GM12865 (cell line): ENCODE results near the gene MIEF1.
A peak's percentile ranks its signal among the peaks of the same experiment; 100 is the strongest.

Experiments
- DNase-seq: peaks from one replicate; pipeline ENCODE4 v3.0.0; 2010; ENCODE audit warnings: low read depth
- H3K4me3 ChIP-seq: 2 replicates; pipeline ENCODE4 v1.5.1; 2011; ENCODE audit warnings: mild to moderate bottlenecking, low read depth, low read length, control low read depth
- CTCF ChIP-seq: IDR thresholded peaks from 2 replicates; pipeline ENCODE4 v1.5.1; 2011; ENCODE audit warnings: low read length, control low read depth, low read depth, inconsistent platforms; ENCODE audit not compliant: insufficient read depth; ENCODE audit errors: missing control alignments

The MIEF1 gene

DNA sequence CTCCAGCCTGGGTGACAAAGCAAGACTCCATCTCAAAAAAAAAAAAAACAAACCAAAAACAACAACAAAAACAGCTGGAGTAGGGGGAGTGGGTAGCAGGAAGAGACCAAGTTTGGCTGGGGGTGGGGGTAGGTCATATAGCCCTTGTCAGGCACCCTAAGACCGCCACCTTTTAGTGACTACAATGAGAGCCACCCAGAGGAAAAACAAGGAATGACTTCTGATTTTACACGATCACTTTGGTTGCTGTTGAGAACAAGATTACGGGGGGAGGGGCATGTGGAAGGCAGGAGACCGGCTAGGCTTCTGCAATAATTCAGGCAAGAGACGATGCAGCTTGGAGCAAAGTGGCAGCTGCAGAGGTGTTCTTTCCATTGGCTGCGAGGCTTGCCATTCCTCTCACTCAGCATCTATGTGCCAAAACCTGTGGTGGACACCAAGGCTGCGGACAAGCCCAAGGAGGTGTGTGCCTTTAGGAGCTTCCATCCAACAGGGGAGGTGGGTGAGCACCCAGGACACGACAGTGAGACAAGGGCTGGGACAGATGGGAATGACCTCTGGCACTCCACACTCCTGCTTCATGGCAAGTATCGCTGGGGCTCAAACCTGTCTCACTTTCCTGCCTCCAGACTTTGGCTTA is 28.7 kb downstream of the MIEF1 start:
- H3K4me3 ChIP-seq: no peak overlapping the region
- peak; percentile 67 for DNase-seq
- peak; percentile 25 for TF ChIP-seq CTCF

- peak within 1 kb of the TSS; percentile 95 for H3K4me3 ChIP-seq
- DNase-seq: peak; percentile 100
- no peak for TF ChIP-seq CTCF
These were observed 30.4 kb downstream of the MIEF1 start, which contains the start of gene RPS19BP1 for GRCh38 chr22:39532215-39533073. TSS of gene RPS19BP1 (minus strand) at chr22:39532748. CDS start at chr22:39532738, 10 bp downstream.

DNA sequence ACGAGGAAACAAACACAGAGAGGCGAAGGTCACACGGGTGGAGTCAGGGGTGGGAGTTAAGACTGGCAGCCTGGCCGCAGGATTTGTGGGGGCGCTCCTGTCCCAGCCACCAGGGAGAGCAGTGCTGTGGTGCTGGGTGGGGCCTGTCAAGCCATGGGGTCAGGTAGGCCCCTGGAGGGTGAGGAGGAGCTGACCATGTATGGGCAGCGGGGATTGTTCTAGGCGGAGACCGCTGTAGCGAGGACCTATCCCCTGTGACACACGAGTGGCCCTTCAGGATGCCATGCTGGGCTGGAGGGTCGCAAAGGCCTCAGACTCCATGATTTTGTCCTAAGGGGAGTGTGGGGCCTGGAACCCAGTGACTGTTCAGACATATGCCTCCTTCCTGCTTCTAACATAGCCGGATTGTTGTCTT is 32.0 kb downstream of the MIEF1 start:
- TF ChIP-seq CTCF: no peak
- no peak overlapping the region for H3K4me3 ChIP-seq
- peak; percentile 11 for DNase-seq

DNA sequence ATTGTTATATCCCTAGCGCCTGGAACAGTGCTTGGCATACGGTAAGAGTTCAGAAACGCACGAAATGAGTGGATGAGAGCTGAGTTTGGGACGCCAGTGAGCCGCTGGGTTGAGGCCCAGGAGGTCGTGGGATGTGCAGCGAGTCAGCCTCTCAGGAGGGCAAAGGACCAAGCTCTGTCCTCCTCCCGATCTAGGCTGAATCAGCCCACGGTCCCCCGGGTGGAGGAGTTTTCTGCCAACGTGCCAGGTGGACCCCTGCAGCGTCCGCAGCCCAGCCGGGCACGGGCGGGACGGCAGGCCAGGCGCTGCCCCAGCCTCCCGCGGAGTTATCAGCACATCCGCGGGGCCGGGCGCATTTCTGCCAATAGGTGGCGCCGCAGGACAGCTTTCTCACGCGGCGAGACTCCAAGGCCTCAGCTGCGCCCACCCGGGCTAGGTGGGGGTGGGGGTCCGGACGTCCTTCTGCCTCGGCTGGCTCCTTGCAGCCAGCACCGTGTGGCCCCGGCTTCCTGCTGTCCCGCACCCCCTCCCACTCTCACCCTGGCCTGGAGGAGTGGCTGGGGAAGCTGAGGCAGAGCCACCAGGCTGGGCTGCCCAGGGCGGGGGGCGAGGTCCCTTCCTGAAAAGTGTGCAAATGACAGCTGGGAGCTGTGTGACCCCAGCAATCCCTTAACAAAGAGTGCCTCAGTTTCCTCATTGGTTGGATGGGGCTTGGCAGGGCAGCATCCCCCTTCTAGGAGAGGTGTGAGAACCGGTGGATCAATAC is 32.7 kb downstream of the MIEF1 start:
- peak; percentile 79 for TF ChIP-seq CTCF
- peak; percentile 72 for DNase-seq
- no peak overlapping the region for H3K4me3 ChIP-seq

DNA sequence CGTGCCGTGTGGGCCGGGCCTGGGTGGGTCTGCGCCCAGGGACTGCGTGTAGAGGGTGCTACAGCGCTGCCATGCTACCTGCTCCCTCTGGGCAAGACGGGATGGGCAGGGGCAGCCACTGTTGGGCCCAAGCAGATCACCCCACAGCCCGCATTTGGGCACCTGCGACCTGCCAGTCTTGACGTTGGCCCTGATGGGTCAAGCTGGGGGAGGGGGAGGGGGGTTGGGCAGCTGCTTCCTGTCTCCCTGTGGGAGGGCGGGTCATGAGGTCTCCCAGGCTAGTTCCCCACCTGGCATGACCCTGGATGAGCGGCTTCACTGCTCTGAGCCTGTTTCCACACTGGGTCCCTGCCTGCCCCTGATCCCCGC is 33.3 kb downstream of the MIEF1 start:
- no peak for TF ChIP-seq CTCF
- H3K4me3 ChIP-seq: no peak overlapping the region

DNA sequence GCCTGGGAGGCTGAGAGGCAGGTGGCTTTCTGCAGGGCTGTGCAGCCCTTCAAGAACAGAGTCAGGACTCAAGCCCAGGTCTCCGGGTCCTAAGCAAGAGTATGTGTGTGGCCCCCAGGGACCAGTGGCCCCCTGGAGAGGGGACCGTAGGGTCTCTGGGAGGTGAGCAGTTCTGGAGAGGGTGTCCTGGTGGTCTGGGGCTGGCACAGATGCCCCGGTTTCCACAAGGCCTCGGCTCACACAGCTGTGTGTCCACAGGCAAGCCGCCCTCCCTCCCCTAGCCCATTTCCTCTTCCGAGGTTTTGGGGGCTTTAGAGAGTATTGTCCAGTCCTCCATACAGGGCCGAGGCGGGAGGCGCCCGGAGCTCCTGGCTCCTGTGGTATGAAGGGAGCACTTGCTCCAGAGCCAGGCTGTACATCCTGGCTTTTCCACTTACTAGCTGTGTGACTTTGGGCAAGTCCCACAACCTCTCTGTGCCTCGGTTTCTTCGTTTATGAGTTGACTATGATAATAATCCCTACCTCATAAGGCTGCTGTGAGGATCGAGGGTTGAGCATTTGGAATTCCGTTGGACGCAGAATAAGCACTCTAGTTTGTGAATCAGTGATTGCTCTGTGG is 33.9 kb downstream of the MIEF1 start:
- TF ChIP-seq CTCF: no peak
- no peak for DNase-seq
- no peak overlapping the region for H3K4me3 ChIP-seq

More for the DNA sequence above, 33.3 kb downstream of the MIEF1 start:
- no peak for DNase-seq
